ENCODE measurements around the gene UBA6. TPM values are rescaled to one million over a fixed set of nuclear protein-coding genes. Genes with fewer than 3 reads are reported as not detected.
A peak's percentile ranks its signal among the peaks of the same experiment; 100 is the strongest.

UBA6 gene
- total RNA-seq, 1 donor from 2014 or later: 85.1 TPM

GRCh38 chr4:67719953-67720617 is 19.1 kb upstream of the UBA6 start:
- Mint-ChIP-seq H3K36me3 (ENCODE audit: insufficient read depth) (peaks cover 21% of the 10 kb centered on the region), H3K9me3 (ENCODE audit: low read depth) (no peaks in the 10 kb centered on the region), H3K27me3 (no peaks in the 10 kb centered on the region), H3K27ac (peak overlapping the region; percentile 45), H3K4me1 (ENCODE audit: low read depth) (no peaks in the 10 kb centered on the region), H3K4me3 (ENCODE audit: low read depth) (no peak overlapping the region)
- no peak for DNase-seq (ENCODE audit: low spot score, unreplicated experiment)
- no peak for TF ChIP-seq CTCF (IDR thresholded peaks at IDR 0.05; ENCODE audit: unreplicated experiment)

GRCh38 chr4:67718848-67719247 is 17.9 kb upstream of the UBA6 start:
- no peak for TF ChIP-seq CTCF (IDR thresholded peaks at IDR 0.05; ENCODE audit: unreplicated experiment)
- H3K9me3 Mint-ChIP-seq (ENCODE audit: low read depth): no peaks in the 10 kb centered on the region
- H3K36me3 Mint-ChIP-seq (ENCODE audit: insufficient read depth): peaks cover 21% of the 10 kb centered on the region
- no peak overlapping the region for H3K27ac Mint-ChIP-seq
- no peaks in the 10 kb centered on the region for H3K27me3 Mint-ChIP-seq
- no peak for DNase-seq (ENCODE audit: low spot score, unreplicated experiment)
- H3K4me3 Mint-ChIP-seq (ENCODE audit: low read depth): no peak overlapping the region
- peaks cover 2% of the 10 kb centered on the region for H3K4me1 Mint-ChIP-seq (ENCODE audit: low read depth)

- H3K4me3 Mint-ChIP-seq (ENCODE audit: low read depth): no peak overlapping the region
- H3K4me1 Mint-ChIP-seq (ENCODE audit: low read depth): peaks cover 7% of the 10 kb centered on the region
- H3K9me3 Mint-ChIP-seq (ENCODE audit: low read depth): no peaks in the 10 kb centered on the region
- no peak for TF ChIP-seq CTCF (IDR thresholded peaks at IDR 0.05; ENCODE audit: unreplicated experiment)
- no peaks in the 10 kb centered on the region for H3K27me3 Mint-ChIP-seq
- no peak overlapping the region for H3K27ac Mint-ChIP-seq
- H3K36me3 Mint-ChIP-seq (ENCODE audit: insufficient read depth): peaks cover 18% of the 10 kb centered on the region
- no peak for DNase-seq (ENCODE audit: low spot score, unreplicated experiment)
These were observed 16.6 kb upstream of the UBA6 start for GRCh38 chr4:67717586-67717985.

GRCh38 chr4:67714955-67715354 is 14.0 kb upstream of the UBA6 start:
- DNase-seq (ENCODE audit: low spot score, unreplicated experiment): no peak
- no peak for TF ChIP-seq CTCF (IDR thresholded peaks at IDR 0.05; ENCODE audit: unreplicated experiment)
- no peak overlapping the region for H3K27ac Mint-ChIP-seq
- peaks cover 8% of the 10 kb centered on the region for H3K4me1 Mint-ChIP-seq (ENCODE audit: low read depth)
- H3K27me3 Mint-ChIP-seq: no peaks in the 10 kb centered on the region
- H3K9me3 Mint-ChIP-seq (ENCODE audit: low read depth): no peaks in the 10 kb centered on the region
- H3K36me3 Mint-ChIP-seq (ENCODE audit: insufficient read depth): peaks cover 6% of the 10 kb centered on the region
- H3K4me3 Mint-ChIP-seq (ENCODE audit: low read depth): no peak overlapping the region

GRCh38 chr4:67714248-67714583 is 13.3 kb upstream of the UBA6 start:
- Mint-ChIP-seq H3K4me3 (ENCODE audit: low read depth) (no peak overlapping the region), H3K4me1 (ENCODE audit: low read depth) (peaks cover 8% of the 10 kb centered on the region), H3K36me3 (ENCODE audit: insufficient read depth) (peaks cover 8% of the 10 kb centered on the region), H3K27ac (no peak overlapping the region), H3K9me3 (ENCODE audit: low read depth) (no peaks in the 10 kb centered on the region), H3K27me3 (no peaks in the 10 kb centered on the region)
- DNase-seq (ENCODE audit: low spot score, unreplicated experiment): no peak
- no peak for TF ChIP-seq CTCF (IDR thresholded peaks at IDR 0.05; ENCODE audit: unreplicated experiment)
